ENCODE results near the gene CACNG3. TPM values are rescaled to one million over a fixed set of nuclear protein-coding genes. Genes with fewer than 3 reads are reported as not detected.

The CACNG3 gene
- total RNA-seq, 4 donors from 2014 or later: not detected

GRCh38 chr16:24217461-24217860, 38.7 kb upstream of the CACNG3 start:
- no peaks in the 10 kb centered on the region for H3K9me3 ChIP-seq
- intact Hi-C loops (cut with DNase I): no loop called here
- H3K27me3 ChIP-seq: no peaks in the 10 kb centered on the region
- no peak overlapping the region for H3K27ac ChIP-seq
- DNase-seq: no peak
- no peaks in the 10 kb centered on the region for H3K36me3 ChIP-seq
- WGBS, 2 donors: 79 to 82% methylated on average over 3 of the region's 3 CpGs
- H3K4me3 ChIP-seq (replicated peaks in 1 of 3): no peak overlapping the region
- H3K4me1 ChIP-seq: no peaks in the 10 kb centered on the region
- TF ChIP-seq CTCF (IDR thresholded peaks at IDR 0.05) (no peak), POLR2A (IDR thresholded peaks at IDR 0.05) (no peak)

- Histone ChIP-seq H3K27ac (no peak overlapping the region), H3K9me3 (no peaks in the 10 kb centered on the region), H3K36me3 (no peaks in the 10 kb centered on the region), H3K27me3 (no peaks in the 10 kb centered on the region), H3K4me1 (no peaks in the 10 kb centered on the region), H3K4me3 (replicated peaks in 1 of 3) (no peak overlapping the region)
- intact Hi-C loops (cut with DNase I): no loop called here
- WGBS, 2 donors: 90 to 92% methylated on average over 4 of the region's 4 CpGs
- DNase-seq: no peak
- no peak for TF ChIP-seq CTCF (IDR thresholded peaks at IDR 0.05)
- TF ChIP-seq POLR2A (IDR thresholded peaks at IDR 0.05): no peak
Observed at GRCh38 chr16:24218299-24218698, 37.8 kb upstream of the CACNG3 start.

- no peaks in the 10 kb centered on the region for H3K27me3 ChIP-seq
- no peak overlapping the region for H3K27ac ChIP-seq
- DNase-seq: no peak
- intact Hi-C loops (cut with DNase I): no loop called here
- no peak overlapping the region for H3K4me3 ChIP-seq (replicated peaks in 1 of 3)
- H3K9me3 ChIP-seq: no peaks in the 10 kb centered on the region
- no peaks in the 10 kb centered on the region for H3K36me3 ChIP-seq
- no peaks in the 10 kb centered on the region for H3K4me1 ChIP-seq
- TF ChIP-seq CTCF (IDR thresholded peaks at IDR 0.05) (no peak), POLR2A (IDR thresholded peaks at IDR 0.05) (no peak)
- WGBS, 2 donors: 97% methylated on average over 2 of the region's 2 CpGs
Observed at GRCh38 chr16:24221219-24221618, 34.9 kb upstream of the CACNG3 start.

GRCh38 chr16:24228514-24228913, 27.6 kb upstream of the CACNG3 start:
- no peaks in the 10 kb centered on the region for H3K36me3 ChIP-seq
- intact Hi-C loops (cut with DNase I): no loop called here
- TF ChIP-seq CTCF (IDR thresholded peaks at IDR 0.05): no peak
- no peak for TF ChIP-seq POLR2A (IDR thresholded peaks at IDR 0.05)
- 84 to 88% methylated on average over 7 of the region's 7 CpGs for WGBS, 2 donors
- no peak for DNase-seq
- no peaks in the 10 kb centered on the region for H3K27me3 ChIP-seq
- no peak overlapping the region for H3K27ac ChIP-seq
- H3K9me3 ChIP-seq: no peaks in the 10 kb centered on the region
- H3K4me3 ChIP-seq (replicated peaks in 1 of 3): no peak overlapping the region
- H3K4me1 ChIP-seq: no peaks in the 10 kb centered on the region

GRCh38 chr16:24232936-24233335, 23.2 kb upstream of the CACNG3 start:
- TF ChIP-seq POLR2A (IDR thresholded peaks at IDR 0.05) (no peak), CTCF (IDR thresholded peaks at IDR 0.05) (no peak)
- whole genome bisulfite sequencing, 2 donors: 86 to 92% methylated on average over 2 of the region's 2 CpGs

More at GRCh38 chr16:24232936-24233335, 23.2 kb upstream of the CACNG3 start:
- Histone ChIP-seq H3K27me3 (no peaks in the 10 kb centered on the region), H3K4me1 (no peaks in the 10 kb centered on the region), H3K4me3 (replicated peaks in 1 of 3) (no peak overlapping the region), H3K9me3 (no peaks in the 10 kb centered on the region), H3K36me3 (no peaks in the 10 kb centered on the region), H3K27ac (no peak overlapping the region)
- intact Hi-C loops (cut with DNase I): no loop called here
- no peak for DNase-seq
